IPS-NIHi11 (cell line): ENCODE measurements around the gene EIF4G3.
"Not testable (repeated sequence)": the region's sequence is repeated elsewhere in the genome, so short reads cannot be mapped to it uniquely, and the experiment has no call there.

Experiments used
- DNase-seq: peaks from one replicate; pipeline ENCODE4 v3.0.0; 2012; ENCODE audit warnings: mixed read lengths, low spot score

EIF4G3 gene

GRCh38 chr1:20935717-20936116 lies 241.0 kb downstream of the EIF4G3 start:
- peak; percentile 14 for DNase-seq

GRCh38 chr1:20932437-20932977 lies 244.2 kb downstream of the EIF4G3 start:
- DNase-seq, result no peak

DNA sequence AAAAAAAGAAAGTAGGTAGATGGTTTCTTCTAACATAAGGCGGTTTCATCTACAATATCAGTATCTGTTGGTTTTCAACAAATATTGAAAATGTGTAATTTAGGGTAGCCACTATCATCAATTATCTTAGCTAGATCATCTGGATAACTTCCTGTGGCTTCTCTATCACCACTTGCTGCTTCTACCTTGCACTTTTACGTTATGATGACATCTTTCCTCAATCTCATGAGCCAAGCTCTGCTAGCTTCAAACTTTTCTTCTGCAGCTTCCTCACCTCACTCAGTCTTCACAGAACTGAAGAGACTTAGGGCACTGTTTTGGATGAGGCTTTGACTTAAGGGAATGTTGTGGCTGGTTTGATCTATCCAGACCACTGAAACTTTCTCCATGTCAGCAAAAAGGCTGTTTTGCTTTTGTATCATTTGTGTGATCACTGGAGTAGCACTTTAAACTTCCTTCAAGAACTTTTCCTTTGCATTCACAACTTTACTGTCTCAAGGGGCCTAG lies 244.7 kb downstream of the EIF4G3 start:
- no peak for DNase-seq

- DNase-seq, result no peak
These were observed 246.3 kb downstream of the EIF4G3 start for GRCh38 chr1:20930427-20930826.

- no peak for DNase-seq
These were observed 248.6 kb downstream of the EIF4G3 start for GRCh38 chr1:20928146-20928545.

DNA sequence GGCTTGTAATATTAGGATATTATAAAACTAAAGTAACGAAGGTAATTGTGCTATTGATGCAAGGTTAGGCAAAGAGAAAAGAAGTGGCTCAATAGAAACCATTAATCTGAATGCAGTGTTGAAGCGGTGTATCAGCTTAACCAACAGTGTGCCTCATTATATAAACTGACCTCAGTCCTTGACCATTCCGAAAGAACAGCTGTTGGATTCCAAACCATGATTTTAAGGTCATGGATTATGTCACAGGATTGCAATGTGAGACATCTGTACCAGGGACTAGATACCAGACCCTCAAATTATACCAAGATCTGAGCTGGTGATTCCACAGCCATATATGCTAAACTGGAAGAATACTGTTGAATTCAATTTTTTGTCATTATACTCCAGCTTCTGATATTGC lies 255.4 kb downstream of the EIF4G3 start:
- DNase-seq, result no peak

- DNase-seq, result no peak
These were observed 263.5 kb downstream of the EIF4G3 start for GRCh38 chr1:20913242-20913641.

GRCh38 chr1:20907526-20907925 lies 269.2 kb downstream of the EIF4G3 start:
- not testable (repeated sequence) for DNase-seq

GRCh38 chr1:20903437-20903836 lies 273.3 kb downstream of the EIF4G3 start:
- DNase-seq, result no peak

- DNase-seq, result no peak
These were observed 276.6 kb downstream of the EIF4G3 start for GRCh38 chr1:20900056-20900455.

- DNase-seq, result no peak
These were observed 277.3 kb downstream of the EIF4G3 start for GRCh38 chr1:20899154-20899972.

DNA sequence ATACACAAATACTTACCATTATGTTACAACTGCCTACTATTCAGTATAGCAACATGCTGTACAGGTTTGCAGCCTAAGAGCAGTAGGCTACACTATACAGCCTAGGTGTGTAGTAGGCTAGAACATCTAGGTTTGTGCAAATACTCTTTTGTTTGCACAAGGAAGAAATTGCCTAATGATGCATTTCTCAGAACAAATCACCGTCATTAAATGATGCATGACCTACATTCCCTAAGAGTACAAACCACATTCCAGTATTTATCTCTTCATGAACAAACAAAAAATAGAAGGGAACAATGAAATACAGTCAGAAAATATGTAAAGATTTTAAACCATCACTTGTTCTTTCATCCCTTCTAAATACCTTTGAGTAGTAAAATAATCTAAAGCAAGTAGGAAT lies 279.9 kb downstream of the EIF4G3 start:
- DNase-seq, result no peak

DNA sequence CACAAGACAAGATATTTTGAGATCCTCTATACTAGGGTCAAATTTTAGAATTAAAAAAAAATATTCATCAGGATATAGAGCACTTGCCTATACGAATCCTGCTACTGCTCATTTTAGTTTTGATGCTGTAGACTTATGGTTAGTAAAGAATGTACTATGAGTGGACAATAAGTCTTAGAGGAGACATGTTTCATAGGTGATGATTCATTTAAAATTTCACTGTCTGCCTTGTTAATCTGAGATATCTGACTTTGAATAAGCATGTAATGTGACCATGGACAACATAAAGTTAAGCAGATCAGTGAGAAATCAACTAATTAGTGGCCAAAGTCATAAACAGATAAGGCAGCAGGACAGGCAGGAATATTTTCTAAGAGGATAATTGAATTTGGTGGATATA lies 282.8 kb downstream of the EIF4G3 start:
- DNase-seq, result no peak

DNA sequence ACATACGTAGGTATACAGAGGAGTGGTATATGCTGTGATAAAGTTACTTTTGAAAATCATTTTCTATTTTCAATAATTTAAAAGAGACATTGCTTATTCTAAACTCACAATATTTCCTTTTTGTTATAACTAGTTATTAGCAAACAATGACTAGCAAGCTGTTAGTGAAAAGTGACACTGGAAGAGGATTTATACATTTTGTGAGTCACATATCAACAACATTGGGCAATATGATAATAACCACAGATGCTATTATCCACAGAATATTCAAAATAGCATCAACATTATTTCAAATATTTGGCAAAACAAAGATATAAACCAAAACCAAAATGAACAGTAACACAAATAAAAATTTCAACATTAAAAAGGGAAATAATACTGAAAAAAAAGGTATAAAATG lies 285.6 kb downstream of the EIF4G3 start:
- DNase-seq, result no peak

- DNase-seq, result no peak
These were observed 289.5 kb downstream of the EIF4G3 start for GRCh38 chr1:20887246-20887645.

GRCh38 chr1:20885121-20885520 lies 291.6 kb downstream of the EIF4G3 start:
- DNase-seq, result no peak

DNA sequence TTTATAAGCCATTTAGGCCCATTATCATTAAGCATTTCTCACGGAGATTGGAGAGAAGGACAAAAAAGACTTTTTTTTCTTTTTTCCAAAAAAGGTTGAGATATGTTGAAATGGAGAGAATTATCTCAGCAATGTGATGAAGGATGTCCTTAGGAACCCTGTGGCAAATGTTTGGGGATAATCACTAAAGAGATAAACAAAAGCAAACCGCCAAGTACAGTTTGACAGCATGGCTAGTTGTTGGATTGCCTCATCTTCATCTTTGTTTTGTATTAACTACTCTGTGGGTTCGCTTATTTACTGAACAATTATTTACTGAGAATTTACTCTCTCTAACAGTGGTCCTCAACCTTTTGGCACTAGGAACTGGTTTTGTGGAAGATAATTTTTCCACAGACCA lies 292.2 kb downstream of the EIF4G3 start:
- no peak for DNase-seq

GRCh38 chr1:20883766-20884165 lies 292.9 kb downstream of the EIF4G3 start:
- no peak for DNase-seq

DNA sequence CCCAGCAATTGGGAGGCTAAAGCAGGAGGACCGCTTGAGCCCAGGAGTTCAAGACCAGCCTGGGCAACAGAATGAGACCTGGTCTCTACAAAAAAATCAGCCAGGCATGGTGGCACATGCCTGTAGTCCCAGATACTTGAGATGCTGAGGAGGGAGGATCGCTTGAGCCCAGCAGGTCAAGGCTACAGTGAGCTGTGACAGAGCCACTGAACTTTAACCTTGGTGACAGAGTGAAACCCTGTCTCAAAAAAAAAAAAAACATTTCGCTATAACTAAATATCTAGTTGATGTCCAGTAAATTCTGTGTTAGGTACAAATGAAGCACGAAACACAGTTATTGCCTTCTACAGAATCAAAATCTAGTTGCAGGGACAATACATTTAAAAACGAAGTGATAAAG lies 293.9 kb downstream of the EIF4G3 start:
- DNase-seq, result no peak

DNA sequence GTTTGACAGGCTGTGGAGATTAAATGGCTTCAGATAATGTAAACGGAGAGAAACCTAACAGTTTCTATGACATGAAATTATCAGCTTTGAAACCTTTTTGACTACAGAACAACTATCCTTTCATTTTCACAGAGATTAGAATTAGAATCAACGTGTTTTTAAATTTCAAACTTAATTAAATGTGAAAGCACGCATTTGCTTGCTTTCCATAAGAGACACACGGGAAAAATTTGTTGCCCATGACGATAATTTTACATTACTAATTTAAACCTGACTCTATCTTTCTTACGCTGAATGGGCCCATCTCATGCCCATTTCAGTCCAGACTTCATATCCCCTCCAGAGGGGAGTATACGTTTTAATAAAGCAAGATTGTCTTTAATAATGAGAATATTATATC lies 297.9 kb downstream of the EIF4G3 start:
- DNase-seq, result no peak

DNA sequence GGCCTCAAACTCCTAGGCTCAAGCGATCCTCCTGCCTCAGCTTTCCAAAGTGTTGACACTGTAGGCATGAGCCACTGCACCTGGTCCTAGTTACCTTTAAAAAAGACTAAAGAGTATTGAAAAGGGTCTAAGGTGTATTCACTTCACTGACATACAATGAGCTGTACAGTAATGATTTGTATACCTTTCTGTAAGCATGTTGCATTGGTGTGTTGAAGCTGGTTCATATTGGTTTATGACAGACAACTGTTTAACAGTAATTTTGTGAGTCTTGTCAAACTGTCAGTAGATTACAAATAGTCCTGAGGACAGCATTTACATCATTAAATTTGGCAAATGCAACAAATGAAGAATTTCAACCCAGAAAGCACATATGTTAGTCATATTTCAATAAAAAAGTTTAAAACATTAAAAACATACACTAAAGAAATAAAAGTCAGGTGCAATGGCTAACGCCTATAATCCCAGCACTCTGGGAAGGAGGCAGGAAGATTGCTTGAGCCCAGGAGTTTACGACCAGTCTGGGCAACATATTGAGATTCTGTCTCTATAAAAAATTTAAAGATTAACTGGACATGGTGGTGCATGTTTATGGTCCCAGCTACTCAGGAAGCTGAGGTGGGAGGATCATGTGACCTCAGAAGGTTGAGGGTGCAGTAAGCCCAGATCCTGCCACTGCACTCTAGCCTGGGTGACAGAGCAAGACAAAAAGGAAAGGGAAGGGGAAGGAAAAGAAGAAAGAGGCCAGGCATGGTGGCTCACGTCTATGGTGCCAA lies 301.3 kb downstream of the EIF4G3 start:
- no peak for DNase-seq

DNA sequence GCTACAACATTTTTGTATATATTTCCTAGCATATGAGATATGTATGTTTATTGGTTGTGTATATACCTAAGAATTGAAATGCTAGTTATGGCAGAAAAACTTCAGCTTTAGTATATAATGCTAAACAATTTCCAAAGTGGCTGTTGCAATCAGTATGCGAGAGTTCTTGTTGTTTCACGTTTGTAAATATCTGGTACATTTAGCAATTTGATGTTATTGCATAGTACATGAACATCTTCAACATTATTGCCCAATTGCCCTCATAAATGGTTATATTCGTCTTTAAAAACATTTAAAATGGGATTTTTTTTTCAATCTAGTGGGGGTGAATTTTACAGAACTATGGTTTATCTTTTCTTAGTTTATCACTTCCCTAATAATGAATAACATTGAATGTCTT lies 303.4 kb downstream of the EIF4G3 start:
- DNase-seq, result no peak

DNA sequence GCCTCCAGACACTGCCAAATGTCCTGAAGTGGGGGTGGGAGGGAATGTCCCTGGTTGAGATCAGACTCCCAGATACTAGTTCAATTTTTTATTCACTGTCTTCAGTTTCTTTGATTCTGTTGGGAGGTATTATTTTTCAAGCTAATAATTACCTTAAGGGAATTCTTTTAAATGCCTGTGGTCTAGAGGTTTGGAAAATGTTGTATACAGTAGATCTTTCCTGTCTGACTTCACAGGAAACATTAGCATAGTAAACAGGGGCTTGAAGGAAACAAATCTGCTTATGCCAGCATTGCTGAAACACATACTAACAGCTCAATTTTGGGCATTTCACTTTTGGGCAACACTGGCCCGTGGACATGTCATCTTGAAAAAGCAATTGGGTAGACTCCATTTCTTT lies 305.3 kb downstream of the EIF4G3 start:
- no peak for DNase-seq
